ENCODE measurements around the gene LEMD2.

LEMD2 gene

GRCh38 chr6:33754222-33754621, 34.7 kb downstream of the LEMD2 start:
- no peak for DNase-seq

- DNase-seq, result no peak
Observed at GRCh38 chr6:33752646-33753015, 36.3 kb downstream of the LEMD2 start.

GRCh38 chr6:33751771-33752645, 36.9 kb downstream of the LEMD2 start:
- no peak for DNase-seq

GRCh38 chr6:33750244-33750991, 38.5 kb downstream of the LEMD2 start:
- no peak for DNase-seq

- DNase-seq, result no peak
Observed at GRCh38 chr6:33749401-33749800, 39.5 kb downstream of the LEMD2 start.

GRCh38 chr6:33748841-33749240, 40.1 kb downstream of the LEMD2 start:
- DNase-seq, result no peak

GRCh38 chr6:33747823-33748222, 41.1 kb downstream of the LEMD2 start:
- no peak for DNase-seq

GRCh38 chr6:33746651-33747100, 42.3 kb downstream of the LEMD2 start, which contains the start of gene IP6K3:
TSS of gene IP6K3 (minus strand) at chr6:33746905. CDS start at chr6:33735476, 11,429 bp downstream.
- DNase-seq, result no peak

- DNase-seq, result no peak
Observed at GRCh38 chr6:33746036-33746600, 42.8 kb downstream of the LEMD2 start.

- DNase-seq, result no peak
Observed at GRCh38 chr6:33745548-33745947, 43.4 kb downstream of the LEMD2 start.

GRCh38 chr6:33744895-33745546, 43.9 kb downstream of the LEMD2 start:
- no peak for DNase-seq

- DNase-seq, result peak; percentile 60
Observed at GRCh38 chr6:33744001-33744848, 44.7 kb downstream of the LEMD2 start.

GRCh38 chr6:33742837-33743236, 46.1 kb downstream of the LEMD2 start:
- DNase-seq, result no peak

GRCh38 chr6:33742092-33742491, 46.8 kb downstream of the LEMD2 start:
- no peak for DNase-seq

- no peak for DNase-seq
Observed at GRCh38 chr6:33740794-33741193, 48.1 kb downstream of the LEMD2 start.

- no peak for DNase-seq
Observed at GRCh38 chr6:33740204-33740608, 48.7 kb downstream of the LEMD2 start.

- no peak for DNase-seq
Observed at GRCh38 chr6:33739571-33739970, 49.4 kb downstream of the LEMD2 start.

- DNase-seq, result no peak
Observed at GRCh38 chr6:33738879-33739278, 50.1 kb downstream of the LEMD2 start.

GRCh38 chr6:33738153-33738552, 50.8 kb downstream of the LEMD2 start:
- no peak for DNase-seq

- DNase-seq, result no peak
Observed at GRCh38 chr6:33737267-33738026, 51.5 kb downstream of the LEMD2 start.

GRCh38 chr6:33735216-33735615, 53.7 kb downstream of the LEMD2 start:
- DNase-seq, result no peak

All from effector CD4-positive, alpha-beta T cell (primary cell).